K562 (cell line): ENCODE results near the gene VRK1. TPM values are rescaled to one million over a fixed set of nuclear protein-coding genes. Genes with fewer than 3 reads are reported as not detected.

ENCODE experiments used
- ATAC-seq: fragments of 200-7000 bp; cut with Tn5 transposase; 3 replicates; pipeline ENCODE4 v1.9.1; 2020; ENCODE audit warnings: moderate library complexity
- BruUV-seq: library from RNA; stranded (reverse); fragments of 400-500 nt; replicated peaks from 2 replicates; lab custom pipeline; 2021; lab: Mats Ljungman, UMichigan
- CTCF ChIA-PET: fragments of 300-600 bp; formaldehyde crosslinking; extraction: SDS; loops from one replicate; lab custom pipeline; 2021; ENCODE audit warnings: low intra/inter-chr PET ratio; lab: Yijun Ruan, JAX
- POLR2A ChIA-PET: fragments of 300-600, 350-650 bp; sonication (Branson Sonifier 250); formaldehyde crosslinking; extraction: SDS; loops from one replicate; lab custom pipeline; 2021; ENCODE audit warnings: antibody characterized with exemption, inconsistent platforms; lab: Yijun Ruan, JAX
- DNase-seq, 4 experiments: peaks; one replicate each; pipeline versions ENCODE4 v3.0.0 to v3.0.0-alpha.2; 2011 to 2018; ENCODE audit warnings: low spot score in 3 of 4, mixed read lengths in 3 of 4; ENCODE audit errors: extremely low read depth in 1 of 4
- FAIRE-seq: peaks from 2 replicates; lab custom pipeline; 2011; peaks lifted over from hg19 to GRCh38; lab: Jason Lieb, UNC
- H2AFZ ChIP-seq: 2 replicates; pipeline ENCODE4 v1.6.0; 2011; ENCODE audit warnings: low read depth, low read length, control low read depth, inconsistent platforms
- H3K27ac ChIP-seq: fragments of 200-600 bp; 3 replicates; pipeline ENCODE4 v1.8.0; 2011; ENCODE audit warnings: low read depth, mild to moderate bottlenecking, control low read depth, inconsistent platforms, low read length, moderate library complexity, mixed read lengths; ENCODE audit errors: extremely low read depth
- H3K27me3 ChIP-seq, 2 experiments: fragments of 300-600 bp in 1 of 2; 2 replicates in 1 of 2; 3 replicates in 1 of 2; pipeline versions ENCODE4 v1.6.0 to v1.8.0; 2011; ENCODE audit warnings: inconsistent platforms in 2 of 2, low read length in 2 of 2, mild to moderate bottlenecking in 1 of 2, mixed read lengths in 1 of 2, moderate library complexity in 1 of 2; ENCODE audit not compliant: control insufficient read depth in 2 of 2, insufficient read depth in 2 of 2
- H3K36me3 ChIP-seq: fragments of 300-600 bp; 3 replicates; pipeline ENCODE4 v1.8.0; 2011; ENCODE audit warnings: mild to moderate bottlenecking, low read length, inconsistent platforms; ENCODE audit not compliant: control insufficient read depth, insufficient read depth
- H3K4me1 ChIP-seq, 2 experiments: fragments of 200-600 bp in 1 of 2; replicated peaks in 1 of 2; 2 replicates in 1 of 2; 3 replicates in 1 of 2; pipeline versions ENCODE4 v1.5.1 to v1.8.0; 2011; ENCODE audit warnings: inconsistent platforms in 2 of 2, low read length in 2 of 2, mild to moderate bottlenecking in 1 of 2, mixed read lengths in 1 of 2, moderate library complexity in 1 of 2; ENCODE audit not compliant: control insufficient read depth in 2 of 2, insufficient read depth in 2 of 2
- H3K4me2 ChIP-seq: 2 replicates; pipeline ENCODE4 v1.6.1; 2011; ENCODE audit warnings: low read length, control low read depth, inconsistent platforms, mixed read lengths; ENCODE audit not compliant: insufficient read depth
- H3K4me3 ChIP-seq: fragments of 200-600 bp; sonication (generic), shearing (Covaris generic); 2 replicates; pipeline ENCODE4 v1.5.1; 2016; ENCODE audit warnings: control low read depth, inconsistent platforms
- H3K79me2 ChIP-seq: fragments of 200-600 bp; 3 replicates; pipeline ENCODE4 v1.8.0; 2011; ENCODE audit warnings: low read length, inconsistent platforms; ENCODE audit not compliant: control insufficient read depth, insufficient read depth
- H3K9ac ChIP-seq, 2 experiments: 2 replicates each; pipeline versions ENCODE4 v1.6.0 to v1.6.1; 2011; ENCODE audit warnings: low read depth in 2 of 2, low read length in 2 of 2, control low read depth in 1 of 2, inconsistent platforms in 1 of 2, mild to moderate bottlenecking in 1 of 2, mixed read lengths in 1 of 2; ENCODE audit not compliant: insufficient read depth in 1 of 2
- H3K9me1 ChIP-seq: one replicate; pipeline ENCODE4 v1.6.0; 2011; ENCODE audit warnings: inconsistent platforms, mild to moderate bottlenecking, low read length, moderate library complexity; ENCODE audit not compliant: control insufficient read depth, insufficient read depth
- H3K9me3 ChIP-seq: replicated peaks from 2 replicates; pipeline ENCODE4 v1.5.1; 2011; ENCODE audit warnings: low read depth, low read length, inconsistent platforms; ENCODE audit not compliant: control insufficient read depth, insufficient read depth
- H4K20me1 ChIP-seq: replicated peaks from 2 replicates; pipeline ENCODE4 v1.6.1; 2011; ENCODE audit warnings: low read length, inconsistent platforms, mixed read lengths; ENCODE audit not compliant: control insufficient read depth, insufficient read depth
- ATF7 ChIP-seq: fragments of 450-650 bp; IDR thresholded peaks from 2 replicates; pipeline ENCODE4 v1.7.1; 2014; ENCODE audit warnings: mild to moderate bottlenecking, moderate library complexity
- CHD4 ChIP-seq: fragments of 200-600 bp; sonication (generic); IDR thresholded peaks from 3 replicates; pipeline ENCODE4 v1.6.1; 2012; ENCODE audit warnings: low read depth, mild to moderate bottlenecking, mixed read lengths, low read length, inconsistent platforms; ENCODE audit not compliant: insufficient read depth, insufficient replicate concordance, poor library complexity, severe bottlenecking
- FOSL1 ChIP-seq: fragments of 200-800 bp; sonication (Bioruptor generic); conservative IDR thresholded peaks from 2 replicates; pipeline ENCODE4 v1.6.1; 2016; ENCODE audit warnings: missing genetic modification characterization, missing compliant biosample characterization
- GTF2F1 ChIP-seq: IDR thresholded peaks from 2 replicates; pipeline ENCODE4 v1.6.1; 2011; ENCODE audit warnings: low read depth, low read length, improper control_type of control experiment
- NELFE ChIP-seq: IDR thresholded peaks from 2 replicates; pipeline ENCODE4 v1.6.1; 2011; ENCODE audit warnings: mild to moderate bottlenecking; ENCODE audit not compliant: insufficient read depth, insufficient read length
- RBM34 ChIP-seq: fragments of 200-400 bp; formaldehyde crosslinking; IDR thresholded peaks from 2 replicates; pipeline ENCODE4 v1.6.1; 2018; ENCODE audit warnings: low read length, borderline replicate concordance; ENCODE audit not compliant: insufficient read depth
- SMARCA5 ChIP-seq: fragments of 450-650 bp; IDR thresholded peaks from 2 replicates; pipeline ENCODE4 v1.6.1; 2016
- SREBF1 ChIP-seq: fragments of 150-350 bp; IDR thresholded peaks from 2 replicates; pipeline ENCODE4 v1.6.1; 2014; ENCODE audit warnings: antibody characterized with exemption, low read depth, low read length, borderline replicate concordance
- TBL1XR1 ChIP-seq, 2 experiments: IDR thresholded peaks; 2 replicates each; pipeline ENCODE4 v1.6.1; 2012; ENCODE audit warnings: improper control_type of control experiment in 2 of 2, low read length in 2 of 2, mild to moderate bottlenecking in 1 of 2
- XRCC4 ChIP-seq: IDR thresholded peaks from one replicate; pipeline ENCODE4 v1.6.1; 2011; ENCODE audit not compliant: insufficient read depth, insufficient read length; ENCODE audit errors: extremely low read depth
- ZNF174 ChIP-seq: fragments of 250-450 bp; sonication (Bioruptor Pico); IDR thresholded peaks from 2 replicates; pipeline ENCODE4 v1.4.0; 2020; ENCODE audit warnings: mild to moderate bottlenecking
- ZNF584 ChIP-seq: fragments of 200-800 bp; sonication (Bioruptor generic); IDR thresholded peaks from 2 replicates; pipeline ENCODE4 v1.6.1; 2016; ENCODE audit warnings: low read depth, mild to moderate bottlenecking, missing genetic modification characterization, missing compliant biosample characterization
- ZNF740 ChIP-seq, 3 experiments: fragments of 200-800 bp in 1 of 3; sonication (Bioruptor generic) in 1 of 3; sonication (generic) in 1 of 3; formaldehyde crosslinking in 1 of 3; IDR thresholded peaks; 2 replicates each; pipeline versions ENCODE4 v1.6.1 to v1.8.0; 2016 to 2022; ENCODE audit warnings: mild to moderate bottlenecking in 2 of 3, missing compliant biosample characterization in 2 of 3, missing genetic modification characterization in 2 of 3, missing genetic modification reagents in 1 of 3
- WGBS: fragments of 100-300 bp; shearing (Covaris generic); methylation state at CpG from one replicate; pipeline ENCODE4 v1.1.6; 2016; ENCODE audit warnings: low coverage, mixed read lengths; ENCODE audit not compliant: insufficient coverage; ENCODE audit errors: missing lambda C conversion rate; 5-methylcytosine and 5-hydroxymethylcytosine counted together
- in situ Hi-C: fragments of 300-500 bp; cut with MboI; formaldehyde crosslinking; loops from 4 replicates; pipeline ENCODE4 v1.15.0; 2018; ENCODE audit warnings: inconsistent platforms, mixed read lengths
- intact Hi-C: fragments of 100-400 bp; cut with micrococcal nuclease; formaldehyde crosslinking; loops from 2 replicates; pipeline ENCODE4 v1.14.2; 2022
- polyA plus RNA-seq, 8 experiments: library from polyadenylated mRNA; depleted of rRNA in 4 of 8; stranded (reverse) in 5 of 8; unstranded in 3 of 8; fragments of >200 nt; fragmentation: Nextera tagmentation in 2 of 8; fragmentation: Illumina TruSeq in 1 of 8; extraction: Ambion mirVana in 2 of 8; extraction: Trizol in 1 of 8; gene quantifications; 2 replicates each; pipeline versions ENCODE4 v1.2.1 to v1.2.3, GENCODE V29; 2011 to 2014; ENCODE audit warnings: inconsistent platforms in 1 of 8, missing spikeins in 1 of 8
- total RNA-seq, 7 experiments: library from RNA; depleted of rRNA in 6 of 7; stranded (reverse); fragments of >200 nt in 6 of 7; fragmentation: Illumina TruSeq in 2 of 7; extraction: Trizol in 2 of 7; gene quantifications; 2 replicates each; pipeline versions ENCODE4 v1.2.1 to v1.2.3, GENCODE V29; 2011 to 2021; ENCODE audit warnings: low replicate concordance in 1 of 7
- TF ChIP-seq, protein P1 (sequence below): sonication (generic); formaldehyde crosslinking; IDR thresholded peaks from 2 replicates; pipeline ENCODE4 v1.8.1; 2023; ENCODE audit warnings: mild to moderate bottlenecking, missing genetic modification reagents, moderate library complexity
- TF ChIP-seq, protein P2 (sequence below): IDR thresholded peaks from 2 replicates; pipeline ENCODE4 v1.6.1; 2012; ENCODE audit warnings: low read depth, low read length, improper control_type of control experiment, borderline replicate concordance
- TF ChIP-seq, protein P3 (sequence below): sonication (generic); formaldehyde crosslinking; IDR thresholded peaks from 2 replicates; pipeline ENCODE4 v1.8.1; 2023; ENCODE audit warnings: mild to moderate bottlenecking, missing genetic modification reagents

VRK1 gene
- total and polyA plus RNA-seq, 9 of the 15 experiments (the other 6 are each of a cell fraction or from before 2014, with no cell fraction given): 83.6 to 177 (median 116) TPM

GRCh38 chr14:96804895-96805294 lies 7.7 kb downstream of the VRK1 start:
- intact Hi-C loops (no loop called here), in situ Hi-C loops (no loop called here)
- Histone ChIP-seq H3K9me3 (no peaks in the 10 kb centered on the region), H3K27ac (no peak overlapping the region), H3K4me3 (no peak overlapping the region), H3K36me3 (peaks cover 11% of the 10 kb centered on the region; the same call in 2 of the 3 replicates), H3K4me2 (no peak overlapping the region), H3K27me3 (no peaks in the 10 kb centered on the region), H3K9me1 (peaks cover 5% of the 10 kb centered on the region), H3K9ac (no peak overlapping the region), H3K4me1 (peaks cover 12 to 48% of the 10 kb centered on the region in 2 experiments), H4K20me1 (peaks cover 40% of the 10 kb centered on the region), H3K79me2 (peaks cover 100% of the 10 kb centered on the region), H2AFZ (no peak overlapping the region)
- ATAC-seq (no peak), DNase-seq (no peak), FAIRE-seq (no peak)
- WGBS: 80% methylated on average over 5 of the region's 5 CpGs
- BruUV-seq: no TSS peak
- POLR2A ChIA-PET: no interaction called here
- CTCF ChIA-PET: no interaction called here
- TF ChIP-seq CHD4 (no peak), SREBF1 (no peak), ATF7 (no peak), GTF2F1 (no peak), SMARCA5 (no peak), RBM34 (no peak), ZNF174 (CRISPR knock-in tag) (no peak), XRCC4 (no peak), NELFE (no peak), ZNF584 (CRISPR knock-in tag) (no peak), ZNF740 (CRISPR knock-in tag; IDR thresholded peaks at IDR 0.05) (no peak), ZNF740 (tag; IDR thresholded peaks at IDR 0.05) (no peak), TBL1XR1 (IDR thresholded peaks at IDR 0.05; ENCODE audit: low read length in 2 of 2) (no peak), FOSL1 (tag) (no peak)
- TF ChIP-seq, protein P1, sequence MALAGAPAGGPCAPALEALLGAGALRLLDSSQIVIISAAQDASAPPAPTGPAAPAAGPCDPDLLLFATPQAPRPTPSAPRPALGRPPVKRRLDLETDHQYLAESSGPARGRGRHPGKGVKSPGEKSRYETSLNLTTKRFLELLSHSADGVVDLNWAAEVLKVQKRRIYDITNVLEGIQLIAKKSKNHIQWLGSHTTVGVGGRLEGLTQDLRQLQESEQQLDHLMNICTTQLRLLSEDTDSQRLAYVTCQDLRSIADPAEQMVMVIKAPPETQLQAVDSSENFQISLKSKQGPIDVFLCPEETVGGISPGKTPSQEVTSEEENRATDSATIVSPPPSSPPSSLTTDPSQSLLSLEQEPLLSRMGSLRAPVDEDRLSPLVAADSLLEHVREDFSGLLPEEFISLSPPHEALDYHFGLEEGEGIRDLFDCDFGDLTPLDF (CRISPR knock-in tag): no peak
- TF ChIP-seq, protein P2, sequence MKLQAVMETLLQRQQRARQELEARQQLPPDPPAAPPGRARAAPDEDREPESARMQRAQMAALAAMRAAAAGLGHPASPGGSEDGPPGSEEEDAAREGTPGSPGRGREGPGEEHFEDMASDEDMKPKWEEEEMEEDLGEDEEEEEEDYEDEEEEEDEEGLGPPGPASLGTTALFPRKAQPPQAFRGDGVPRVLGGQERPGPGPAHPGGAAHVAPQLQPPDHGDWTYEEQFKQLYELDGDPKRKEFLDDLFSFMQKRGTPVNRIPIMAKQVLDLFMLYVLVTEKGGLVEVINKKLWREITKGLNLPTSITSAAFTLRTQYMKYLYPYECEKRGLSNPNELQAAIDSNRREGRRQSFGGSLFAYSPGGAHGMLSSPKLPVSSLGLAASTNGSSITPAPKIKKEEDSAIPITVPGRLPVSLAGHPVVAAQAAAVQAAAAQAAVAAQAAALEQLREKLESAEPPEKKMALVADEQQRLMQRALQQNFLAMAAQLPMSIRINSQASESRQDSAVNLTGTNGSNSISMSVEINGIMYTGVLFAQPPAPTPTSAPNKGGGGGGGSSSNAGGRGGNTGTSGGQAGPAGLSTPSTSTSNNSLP: no peak
- TF ChIP-seq, protein P3, sequence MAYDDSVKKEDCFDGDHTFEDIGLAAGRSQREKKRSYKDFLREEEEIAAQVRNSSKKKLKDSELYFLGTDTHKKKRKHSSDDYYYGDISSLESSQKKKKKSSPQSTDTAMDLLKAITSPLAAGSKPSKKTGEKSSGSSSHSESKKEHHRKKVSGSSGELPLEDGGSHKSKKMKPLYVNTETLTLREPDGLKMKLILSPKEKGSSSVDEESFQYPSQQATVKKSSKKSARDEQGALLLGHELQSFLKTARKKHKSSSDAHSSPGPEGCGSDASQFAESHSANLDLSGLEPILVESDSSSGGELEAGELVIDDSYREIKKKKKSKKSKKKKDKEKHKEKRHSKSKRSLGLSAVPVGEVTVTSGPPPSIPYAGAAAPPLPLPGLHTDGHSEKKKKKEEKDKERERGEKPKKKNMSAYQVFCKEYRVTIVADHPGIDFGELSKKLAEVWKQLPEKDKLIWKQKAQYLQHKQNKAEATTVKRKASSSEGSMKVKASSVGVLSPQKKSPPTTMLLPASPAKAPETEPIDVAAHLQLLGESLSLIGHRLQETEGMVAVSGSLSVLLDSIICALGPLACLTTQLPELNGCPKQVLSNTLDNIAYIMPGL: no peak
